ENCODE measurements around the gene MYH9. TPM values are rescaled to one million over a fixed set of nuclear protein-coding genes. Genes with fewer than 3 reads are reported as not detected.
A peak's percentile ranks its signal among the peaks of the same experiment; 100 is the strongest.

The MYH9 gene
- total RNA-seq, 4 donors from 2014 or later: 361 to 406 (median 386) TPM

DNA sequence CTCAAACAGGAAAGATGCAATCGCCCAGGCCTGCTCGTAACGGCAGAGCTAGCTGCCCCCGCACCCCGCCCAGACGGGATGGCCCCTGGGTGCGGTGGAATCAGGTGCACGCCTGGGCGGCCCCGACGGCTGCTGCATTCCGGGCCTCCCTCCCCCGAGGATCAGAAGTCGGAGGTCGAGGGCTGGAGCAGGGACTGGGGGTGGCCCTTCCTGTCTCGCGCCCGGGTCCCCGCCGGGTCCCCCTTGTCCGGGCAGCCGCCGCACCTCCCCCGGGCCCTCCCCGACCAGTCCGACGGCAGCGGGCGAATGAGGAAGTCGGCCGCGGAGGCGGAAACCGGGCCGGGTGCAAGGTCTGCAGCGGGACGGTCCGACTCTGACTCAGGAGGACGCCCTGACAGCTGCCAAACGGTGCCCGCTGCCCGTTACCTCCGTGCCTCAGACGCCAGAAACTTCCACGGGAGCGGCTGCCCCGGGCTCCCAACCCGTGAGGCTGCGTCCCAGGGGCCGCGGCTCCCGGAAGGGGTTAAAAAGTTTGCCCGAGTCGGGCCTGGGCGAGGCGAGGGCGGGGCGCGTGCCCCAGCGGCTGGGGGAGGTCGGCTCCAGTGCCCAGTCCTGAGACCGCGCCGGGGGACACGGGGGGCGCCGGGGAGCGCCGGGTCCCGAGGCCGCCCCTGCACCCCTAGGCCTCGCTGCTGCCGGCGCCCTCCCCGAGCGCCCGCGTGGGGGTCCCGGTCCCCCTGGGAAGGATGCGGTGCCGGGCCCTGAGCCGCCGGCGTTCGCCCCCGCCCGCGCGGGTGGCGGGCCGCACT is 663 bp downstream of the MYH9 start:
- TF ChIP-seq, protein P1, sequence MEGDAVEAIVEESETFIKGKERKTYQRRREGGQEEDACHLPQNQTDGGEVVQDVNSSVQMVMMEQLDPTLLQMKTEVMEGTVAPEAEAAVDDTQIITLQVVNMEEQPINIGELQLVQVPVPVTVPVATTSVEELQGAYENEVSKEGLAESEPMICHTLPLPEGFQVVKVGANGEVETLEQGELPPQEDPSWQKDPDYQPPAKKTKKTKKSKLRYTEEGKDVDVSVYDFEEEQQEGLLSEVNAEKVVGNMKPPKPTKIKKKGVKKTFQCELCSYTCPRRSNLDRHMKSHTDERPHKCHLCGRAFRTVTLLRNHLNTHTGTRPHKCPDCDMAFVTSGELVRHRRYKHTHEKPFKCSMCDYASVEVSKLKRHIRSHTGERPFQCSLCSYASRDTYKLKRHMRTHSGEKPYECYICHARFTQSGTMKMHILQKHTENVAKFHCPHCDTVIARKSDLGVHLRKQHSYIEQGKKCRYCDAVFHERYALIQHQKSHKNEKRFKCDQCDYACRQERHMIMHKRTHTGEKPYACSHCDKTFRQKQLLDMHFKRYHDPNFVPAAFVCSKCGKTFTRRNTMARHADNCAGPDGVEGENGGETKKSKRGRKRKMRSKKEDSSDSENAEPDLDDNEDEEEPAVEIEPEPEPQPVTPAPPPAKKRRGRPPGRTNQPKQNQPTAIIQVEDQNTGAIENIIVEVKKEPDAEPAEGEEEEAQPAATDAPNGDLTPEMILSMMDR (IDR thresholded peaks at IDR 0.05): no peak
- TF ChIP-seq EP300 (IDR thresholded peaks at IDR 0.05) (peak in 1 of 2 donors; percentile 6), POLR2A (IDR thresholded peaks at IDR 0.05) (no peak)
- H3K27me3 ChIP-seq: no peaks in the 10 kb centered on the region
- H3K36me3 ChIP-seq: no peaks in the 10 kb centered on the region
- H3K9me3 ChIP-seq: no peaks in the 10 kb centered on the region
- peaks cover 0 to 52% (median 35%) of the 10 kb centered on the region in 4 donors for H3K4me1 ChIP-seq
- peak in 1 of 2 donors; percentile 51 for DNase-seq (ENCODE audit: low spot score in 2 of 2)
- H3K27ac ChIP-seq: peak overlapping the region; percentile 55 to 96 (median 94)
- 0% methylated on average over 20 to 34 of the region's 91 CpGs for WGBS, 2 donors
- peak overlapping the region; percentile 68 to 99 (median 80) for H3K4me3 ChIP-seq

DNA sequence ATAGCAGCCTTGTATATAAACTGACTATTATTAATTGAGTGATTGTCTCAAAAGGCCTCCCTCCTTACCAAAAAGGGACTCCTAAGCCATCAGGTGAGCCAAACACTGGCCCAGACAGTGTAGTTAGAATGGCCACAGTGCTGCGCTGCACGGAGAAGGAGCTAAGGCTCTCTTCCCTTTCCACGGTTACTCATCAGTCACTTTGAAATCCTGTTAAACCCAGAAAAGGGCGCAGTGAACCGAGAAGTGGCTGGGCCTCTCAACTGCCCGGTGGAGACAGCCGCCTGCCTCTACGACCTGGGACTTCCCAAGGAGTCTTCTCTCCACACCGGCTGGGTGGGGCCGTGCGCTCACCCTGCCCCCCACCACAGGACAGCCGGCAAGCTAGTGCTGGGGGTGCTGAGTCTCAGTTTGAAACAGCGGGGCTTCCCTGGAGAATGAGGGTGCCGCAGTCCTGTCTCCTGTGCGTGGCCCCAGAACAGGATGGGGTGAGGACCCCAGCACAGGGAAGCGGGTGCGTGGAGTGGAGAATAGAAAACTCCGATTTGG is 1.3 kb downstream of the MYH9 start:
- Histone ChIP-seq H3K27ac (peak overlapping the region; percentile 55 to 96 (median 94)), H3K4me1 (peaks cover 0 to 59% (median 38%) of the 10 kb centered on the region in 4 donors)
- DNase-seq (ENCODE audit: low spot score in 2 of 2): no peak

DNA sequence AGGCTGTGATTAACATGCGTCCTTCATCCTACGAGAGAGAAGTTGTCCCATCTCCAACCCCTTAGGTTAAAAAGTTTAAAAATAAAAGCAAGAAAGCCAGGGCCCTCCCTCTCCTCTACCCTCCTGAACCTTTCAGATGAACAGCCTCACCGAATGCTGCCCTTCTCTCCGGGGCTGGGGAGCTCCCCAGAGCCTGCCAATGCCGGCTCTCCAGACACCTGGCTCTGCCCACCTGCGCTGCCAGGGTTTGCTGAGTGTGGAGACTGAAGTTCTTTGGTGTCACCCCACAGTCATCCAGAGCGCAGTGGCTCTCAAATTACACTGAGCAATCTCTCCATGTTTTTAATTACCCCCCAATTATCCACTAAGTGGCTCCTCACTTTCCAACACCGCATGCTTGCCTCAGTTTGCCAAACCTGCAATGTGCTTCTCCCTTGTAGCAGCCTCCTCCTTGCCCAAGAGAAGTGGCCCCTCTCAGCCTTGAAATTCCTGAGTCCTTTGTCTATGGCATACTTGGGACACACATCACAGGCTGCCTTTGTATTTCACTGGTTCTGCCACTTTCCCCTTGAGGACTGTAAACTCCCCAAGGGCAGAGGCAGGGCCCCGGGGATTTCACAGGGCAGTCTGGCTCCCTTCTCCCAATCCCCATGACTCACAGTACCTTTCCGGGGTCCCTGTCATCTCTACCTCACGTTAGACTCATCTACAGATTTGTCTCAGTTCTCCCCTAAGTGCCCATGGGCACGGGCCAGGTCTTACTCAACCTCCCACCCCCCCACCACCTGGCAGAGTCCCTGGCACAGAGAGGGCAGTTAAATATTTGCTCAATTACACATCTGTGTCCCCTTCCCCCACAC is 2.0 kb downstream of the MYH9 start:
- H3K4me3 ChIP-seq: peak overlapping the region; percentile 68 to 99 (median 80)
- H3K4me1 ChIP-seq: peaks cover 0 to 66% (median 44%) of the 10 kb centered on the region in 4 donors
- no peaks in the 10 kb centered on the region for H3K9me3 ChIP-seq
- no peaks in the 10 kb centered on the region for H3K27me3 ChIP-seq
- H3K27ac ChIP-seq: peak overlapping the region; percentile 55 to 96 (median 94)
- 4 to 6% methylated on average over 12 of the region's 12 CpGs for WGBS, 2 donors
- TF ChIP-seq, protein P1 (IDR thresholded peaks at IDR 0.05): no peak
- TF ChIP-seq POLR2A (IDR thresholded peaks at IDR 0.05) (no peak), EP300 (IDR thresholded peaks at IDR 0.05) (no peak)
- no peaks in the 10 kb centered on the region for H3K36me3 ChIP-seq
- no peak for DNase-seq (ENCODE audit: low spot score in 2 of 2)

More for the DNA sequence above, 1.3 kb downstream of the MYH9 start:
- Histone ChIP-seq H3K9me3 (no peaks in the 10 kb centered on the region), H3K4me3 (peak overlapping the region; percentile 68 to 99 (median 80)), H3K27me3 (no peaks in the 10 kb centered on the region), H3K36me3 (no peaks in the 10 kb centered on the region)
- TF ChIP-seq EP300 (IDR thresholded peaks at IDR 0.05) (no peak), POLR2A (IDR thresholded peaks at IDR 0.05) (no peak)
- TF ChIP-seq, protein P1 (IDR thresholded peaks at IDR 0.05): no peak
- 3 to 5% methylated on average over 7 to 18 of the region's 18 CpGs for WGBS, 2 donors

DNA sequence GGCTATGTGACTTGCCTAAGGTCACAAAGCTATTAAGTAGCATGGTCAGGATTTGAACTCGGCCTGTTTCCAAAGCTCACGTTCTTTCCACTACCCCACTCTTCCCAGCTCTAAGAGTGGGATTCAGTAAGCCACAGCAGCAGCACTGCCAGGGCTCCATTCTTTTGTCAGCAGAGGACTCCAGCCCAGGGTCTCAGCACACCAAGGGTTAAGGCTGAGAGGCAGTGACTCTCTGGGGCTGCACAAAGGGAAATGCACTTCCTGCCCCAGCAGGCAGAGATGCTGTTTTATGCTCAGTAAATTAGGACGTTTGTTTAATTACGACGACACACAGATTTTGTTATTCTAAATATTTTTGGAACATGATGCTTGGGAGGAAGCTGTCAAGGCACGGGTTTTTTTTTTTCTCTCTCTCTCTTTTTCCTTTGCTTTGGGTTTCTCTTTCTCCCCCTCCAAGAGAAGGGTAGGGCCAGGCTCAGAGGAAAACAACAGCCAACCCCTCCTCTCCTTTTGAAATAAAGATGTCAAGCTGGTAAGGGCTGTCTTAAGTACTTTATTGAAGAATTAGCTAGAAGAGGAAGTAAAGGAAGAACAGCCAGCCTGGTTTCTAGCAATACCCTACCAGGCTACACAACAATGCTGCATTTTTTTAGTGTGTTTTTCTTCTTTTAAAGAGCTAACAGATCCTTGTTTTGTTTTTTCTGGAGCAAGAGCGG is 2.8 kb downstream of the MYH9 start:
- Histone ChIP-seq H3K27ac (peak overlapping the region; percentile 55 to 96 (median 94)), H3K27me3 (no peaks in the 10 kb centered on the region), H3K4me3 (peak overlapping the region; percentile 68 to 99 (median 80)), H3K4me1 (peaks cover 0 to 74% (median 51%) of the 10 kb centered on the region in 4 donors), H3K9me3 (no peaks in the 10 kb centered on the region), H3K36me3 (no peaks in the 10 kb centered on the region)
- WGBS, 2 donors: 3% methylated on average over 7 of the region's 7 CpGs
- no peak for DNase-seq (ENCODE audit: low spot score in 2 of 2)
- peak in 1 of 2 donors; percentile 45 for TF ChIP-seq EP300 (IDR thresholded peaks at IDR 0.05)
- TF ChIP-seq, protein P1 (IDR thresholded peaks at IDR 0.05): no peak
